Measurements from ENCODE around the gene KLHL34.

KLHL34 gene

DNA sequence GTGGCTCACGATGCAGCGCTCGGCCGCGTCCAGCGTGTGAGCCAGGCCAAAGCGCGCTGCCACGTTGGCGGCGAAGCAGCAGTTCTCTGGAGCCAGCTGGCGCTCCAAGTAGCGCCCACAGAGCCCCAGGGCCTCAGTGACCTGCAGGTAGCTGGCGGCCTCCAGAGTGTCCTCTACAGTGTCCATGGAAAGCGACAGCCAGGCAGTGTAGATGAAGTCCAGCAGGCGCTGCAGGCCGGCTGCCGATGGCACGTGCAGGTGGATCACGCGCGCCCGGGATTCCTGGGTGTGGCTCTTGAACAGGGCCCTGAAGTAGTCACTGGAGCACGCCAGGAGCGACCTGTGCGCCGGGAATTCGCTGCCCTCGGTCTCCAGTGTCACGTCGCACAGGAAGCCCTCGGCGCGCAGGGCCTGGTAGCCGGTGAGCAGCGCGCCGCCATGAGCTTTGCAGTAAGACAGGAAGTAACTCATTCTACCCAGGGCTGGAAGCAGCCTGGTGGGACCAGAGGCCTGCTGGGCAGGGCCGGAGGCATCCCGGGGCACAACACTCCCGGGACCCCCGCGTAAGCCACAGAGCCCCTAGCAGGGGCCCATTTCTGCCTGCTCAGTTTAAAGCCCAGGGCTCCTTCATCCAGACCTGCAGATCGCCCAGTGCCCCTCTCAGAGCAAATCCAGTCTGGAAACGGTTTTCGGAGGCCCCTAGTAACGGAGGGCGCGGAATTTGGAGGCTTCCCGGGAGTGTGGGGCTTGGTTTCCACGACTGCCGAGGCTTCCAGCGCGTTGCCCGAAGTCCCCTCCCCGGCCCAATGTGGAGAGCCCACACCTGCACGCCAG, 595 bp downstream of the KLHL34 start:
- TF ChIP-seq FOXP2 (optimal IDR thresholded peaks at IDR 0.05; ENCODE audit: borderline replicate concordance, extremely low read depth, extremely low read length, insufficient read depth) (no peak), POLR2AphosphoS5 (IDR thresholded peaks at IDR 0.05; ENCODE audit: low read depth, low read length) (no peak), SIN3A (IDR thresholded peaks at IDR 0.05; ENCODE audit: borderline replicate concordance, insufficient read depth, low read length) (no peak)
- TF ChIP-seq, protein P1, sequence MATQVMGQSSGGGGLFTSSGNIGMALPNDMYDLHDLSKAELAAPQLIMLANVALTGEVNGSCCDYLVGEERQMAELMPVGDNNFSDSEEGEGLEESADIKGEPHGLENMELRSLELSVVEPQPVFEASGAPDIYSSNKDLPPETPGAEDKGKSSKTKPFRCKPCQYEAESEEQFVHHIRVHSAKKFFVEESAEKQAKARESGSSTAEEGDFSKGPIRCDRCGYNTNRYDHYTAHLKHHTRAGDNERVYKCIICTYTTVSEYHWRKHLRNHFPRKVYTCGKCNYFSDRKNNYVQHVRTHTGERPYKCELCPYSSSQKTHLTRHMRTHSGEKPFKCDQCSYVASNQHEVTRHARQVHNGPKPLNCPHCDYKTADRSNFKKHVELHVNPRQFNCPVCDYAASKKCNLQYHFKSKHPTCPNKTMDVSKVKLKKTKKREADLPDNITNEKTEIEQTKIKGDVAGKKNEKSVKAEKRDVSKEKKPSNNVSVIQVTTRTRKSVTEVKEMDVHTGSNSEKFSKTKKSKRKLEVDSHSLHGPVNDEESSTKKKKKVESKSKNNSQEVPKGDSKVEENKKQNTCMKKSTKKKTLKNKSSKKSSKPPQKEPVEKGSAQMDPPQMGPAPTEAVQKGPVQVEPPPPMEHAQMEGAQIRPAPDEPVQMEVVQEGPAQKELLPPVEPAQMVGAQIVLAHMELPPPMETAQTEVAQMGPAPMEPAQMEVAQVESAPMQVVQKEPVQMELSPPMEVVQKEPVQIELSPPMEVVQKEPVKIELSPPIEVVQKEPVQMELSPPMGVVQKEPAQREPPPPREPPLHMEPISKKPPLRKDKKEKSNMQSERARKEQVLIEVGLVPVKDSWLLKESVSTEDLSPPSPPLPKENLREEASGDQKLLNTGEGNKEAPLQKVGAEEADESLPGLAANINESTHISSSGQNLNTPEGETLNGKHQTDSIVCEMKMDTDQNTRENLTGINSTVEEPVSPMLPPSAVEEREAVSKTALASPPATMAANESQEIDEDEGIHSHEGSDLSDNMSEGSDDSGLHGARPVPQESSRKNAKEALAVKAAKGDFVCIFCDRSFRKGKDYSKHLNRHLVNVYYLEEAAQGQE (IDR thresholded peaks at IDR 0.05; ENCODE audit: insufficient read depth in 1 of 2, low read depth in 2 of 2, low read length in 2 of 2) = no peak

DNA sequence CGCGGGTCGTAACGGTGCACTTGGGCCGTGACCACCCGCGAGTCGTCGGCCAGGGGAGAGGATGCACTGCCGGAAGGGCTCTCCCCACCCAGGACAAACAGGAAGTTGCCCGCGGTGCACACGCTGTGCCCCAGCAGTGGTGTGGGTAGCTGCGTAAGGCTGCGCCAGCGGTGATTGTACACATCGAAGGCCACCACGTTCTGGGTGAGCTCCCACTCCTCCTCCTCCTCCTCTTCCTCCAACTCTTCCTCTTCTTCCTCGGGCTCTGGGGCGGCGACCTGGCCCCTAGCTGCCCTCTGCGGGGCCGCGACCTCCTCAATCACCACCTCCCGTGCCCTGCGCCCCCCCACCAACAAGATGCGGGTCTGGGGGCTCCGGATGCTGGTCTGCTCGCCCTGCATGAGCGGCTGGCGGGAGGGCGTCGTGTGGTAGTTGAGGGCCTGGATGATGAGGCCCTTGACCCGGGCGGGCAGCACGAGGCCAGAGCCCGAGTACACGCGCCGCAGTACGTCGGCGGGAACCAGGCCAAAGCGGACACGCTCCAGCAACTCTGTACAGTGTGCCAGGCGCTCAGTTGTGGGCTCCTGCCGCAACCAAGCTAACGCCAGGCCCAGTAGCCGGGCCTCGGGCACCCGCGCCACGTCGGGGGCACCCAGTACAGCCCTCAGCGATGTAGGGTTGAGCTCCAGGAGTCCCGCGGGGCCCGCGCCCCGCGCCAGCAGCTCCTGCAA, 1.4 kb downstream of the KLHL34 start:
- TF ChIP-seq FOXP2 (optimal IDR thresholded peaks at IDR 0.05; ENCODE audit: borderline replicate concordance, extremely low read depth, extremely low read length, insufficient read depth) = no peak
- TF ChIP-seq, protein P1 (IDR thresholded peaks at IDR 0.05; ENCODE audit: insufficient read depth in 1 of 2, low read depth in 2 of 2, low read length in 2 of 2) = no peak
- no peak for TF ChIP-seq TAF1 (IDR thresholded peaks at IDR 0.05; ENCODE audit: borderline replicate concordance, insufficient read depth, low read length)
- no peak for TF ChIP-seq SIN3A (IDR thresholded peaks at IDR 0.05; ENCODE audit: borderline replicate concordance, insufficient read depth, low read length)
- TF ChIP-seq POLR2AphosphoS5 (IDR thresholded peaks at IDR 0.05; ENCODE audit: low read depth, low read length) = no peak

DNA sequence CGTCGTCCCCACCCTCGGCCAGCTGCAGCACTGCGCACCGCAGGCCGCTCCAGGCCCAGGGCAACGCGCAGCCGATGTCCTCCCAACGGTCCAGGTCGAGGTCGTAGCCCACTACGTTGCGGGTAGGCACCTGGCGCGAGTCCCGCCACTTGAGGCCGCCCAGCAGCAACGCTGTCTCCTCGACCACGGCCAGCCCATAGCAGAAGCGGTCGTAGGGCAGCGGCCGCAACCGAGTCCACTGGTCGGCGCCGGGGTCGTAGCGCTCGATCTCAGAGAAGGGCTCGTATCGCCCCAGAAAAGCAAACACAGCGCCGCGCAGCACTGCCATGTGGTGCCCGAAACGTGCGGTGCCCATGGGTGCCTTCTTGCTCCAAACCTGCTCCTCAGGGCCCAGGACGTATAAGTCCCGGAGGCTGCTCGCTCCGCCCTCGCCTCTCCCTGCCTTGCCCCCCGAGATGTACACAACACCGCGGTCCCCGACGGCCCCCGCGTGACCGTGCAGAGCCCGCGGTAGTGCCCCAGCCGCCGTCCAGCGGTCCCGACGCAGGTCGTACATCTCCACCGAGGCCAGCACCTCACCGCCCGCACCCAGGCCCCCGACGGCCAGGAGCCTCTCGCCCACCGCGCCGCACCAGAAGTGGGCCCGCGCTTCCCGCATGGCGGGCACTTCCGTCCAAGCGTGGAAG, 2.1 kb downstream of the KLHL34 start:
- TF ChIP-seq POLR2AphosphoS5 (IDR thresholded peaks at IDR 0.05; ENCODE audit: low read depth, low read length) (no peak), TAF1 (IDR thresholded peaks at IDR 0.05; ENCODE audit: borderline replicate concordance, insufficient read depth, low read length) (no peak)

DNA sequence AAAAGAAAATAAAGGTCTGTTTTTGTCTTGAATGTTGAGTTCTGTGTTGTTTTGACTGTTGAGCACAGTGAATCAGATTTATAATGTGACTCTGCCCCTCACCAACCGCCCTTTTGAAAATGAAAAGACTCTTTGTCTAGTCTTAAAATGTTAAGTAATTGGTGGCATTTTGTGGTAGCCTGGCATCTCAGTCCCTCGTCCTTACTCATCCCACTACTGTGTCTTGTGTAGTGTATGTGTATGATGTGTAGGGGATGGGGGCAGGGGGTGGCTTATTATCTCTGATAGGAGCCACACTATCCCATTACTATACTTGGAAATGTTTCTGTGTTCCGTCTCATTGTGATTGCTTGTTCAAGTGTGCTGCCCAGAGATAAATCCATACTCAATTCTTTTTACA, 12.2 kb downstream of the KLHL34 start:
- TF ChIP-seq, protein P1 (IDR thresholded peaks at IDR 0.05; ENCODE audit: insufficient read depth in 1 of 2, low read depth in 2 of 2, low read length in 2 of 2) = no peak
- TF ChIP-seq TAF1 (IDR thresholded peaks at IDR 0.05; ENCODE audit: borderline replicate concordance, insufficient read depth, low read length) (no peak), SIN3A (IDR thresholded peaks at IDR 0.05; ENCODE audit: borderline replicate concordance, insufficient read depth, low read length) (no peak), POLR2AphosphoS5 (IDR thresholded peaks at IDR 0.05; ENCODE audit: low read depth, low read length) (no peak), FOXP2 (optimal IDR thresholded peaks at IDR 0.05; ENCODE audit: borderline replicate concordance, extremely low read depth, extremely low read length, insufficient read depth) (no peak)

DNA sequence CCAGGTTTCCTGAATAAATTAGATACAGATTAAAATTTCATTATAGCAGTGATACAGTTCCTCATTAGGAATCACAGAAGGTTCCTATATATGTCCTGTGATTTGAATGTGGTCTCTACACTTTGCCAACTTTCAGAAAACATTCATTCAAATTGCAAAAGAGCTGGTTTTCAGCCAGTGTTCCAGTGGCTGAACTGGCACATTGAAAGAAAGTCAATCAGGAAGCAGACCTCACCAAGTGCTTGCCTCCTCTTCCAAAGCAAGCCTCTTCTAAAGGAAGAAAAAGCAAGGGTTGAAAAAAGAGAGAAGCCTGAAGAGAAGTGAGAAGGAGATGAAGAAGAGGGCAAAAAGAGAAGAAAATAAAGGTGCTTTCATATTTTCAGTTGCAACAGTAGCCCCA, 12.7 kb downstream of the KLHL34 start:
- TF ChIP-seq TAF1 (IDR thresholded peaks at IDR 0.05; ENCODE audit: borderline replicate concordance, insufficient read depth, low read length) = no peak
- TF ChIP-seq FOXP2 (optimal IDR thresholded peaks at IDR 0.05; ENCODE audit: borderline replicate concordance, extremely low read depth, extremely low read length, insufficient read depth) = no peak
- TF ChIP-seq POLR2AphosphoS5 (IDR thresholded peaks at IDR 0.05; ENCODE audit: low read depth, low read length) = no peak
- no peak for TF ChIP-seq SIN3A (IDR thresholded peaks at IDR 0.05; ENCODE audit: borderline replicate concordance, insufficient read depth, low read length)
- TF ChIP-seq, protein P1 (IDR thresholded peaks at IDR 0.05; ENCODE audit: insufficient read depth in 1 of 2, low read depth in 2 of 2, low read length in 2 of 2) = no peak
